GM18861 (cell line): Measurements from ENCODE around the gene TIGD1.
"Not testable (repeated sequence)": the region's sequence is repeated elsewhere in the genome, so short reads cannot be mapped to it uniquely, and the experiment has no call there.

ENCODE experiments used
- ATAC-seq: cut with Tn5 transposase; IDR thresholded peaks from one replicate; pipeline ENCODE4 v1.9.1; 2021; ENCODE audit not compliant: unreplicated experiment

Gene TIGD1

DNA sequence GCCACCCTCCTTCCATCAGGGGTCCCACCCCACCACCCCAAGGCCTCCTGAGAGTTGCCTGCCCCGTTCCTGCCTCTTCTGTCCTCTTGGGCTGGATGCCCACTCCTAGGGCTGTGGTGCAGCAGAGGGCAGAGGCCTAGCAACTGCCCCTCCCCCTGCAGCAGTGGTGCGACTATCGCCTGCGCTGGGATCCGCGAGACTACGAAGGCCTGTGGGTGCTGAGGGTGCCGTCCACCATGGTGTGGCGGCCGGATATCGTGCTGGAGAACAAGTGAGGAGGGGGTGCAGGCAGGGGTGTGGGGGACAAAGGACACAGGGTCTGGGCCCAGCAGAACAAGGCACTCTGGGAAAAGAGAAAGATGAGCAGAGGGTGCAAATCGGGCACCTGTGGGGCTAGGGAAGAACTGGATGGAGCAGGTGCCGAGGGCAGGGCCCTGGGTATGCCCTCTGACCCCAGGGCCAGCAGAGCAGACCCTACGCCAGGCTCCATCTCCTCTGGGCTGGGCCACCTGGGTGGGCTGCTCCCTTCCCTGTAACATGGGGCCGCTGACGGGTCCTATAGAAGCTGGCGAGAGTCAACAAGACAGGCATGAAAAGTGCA, 9.8 kb downstream of the TIGD1 start:
- ATAC-seq: no peak

DNA sequence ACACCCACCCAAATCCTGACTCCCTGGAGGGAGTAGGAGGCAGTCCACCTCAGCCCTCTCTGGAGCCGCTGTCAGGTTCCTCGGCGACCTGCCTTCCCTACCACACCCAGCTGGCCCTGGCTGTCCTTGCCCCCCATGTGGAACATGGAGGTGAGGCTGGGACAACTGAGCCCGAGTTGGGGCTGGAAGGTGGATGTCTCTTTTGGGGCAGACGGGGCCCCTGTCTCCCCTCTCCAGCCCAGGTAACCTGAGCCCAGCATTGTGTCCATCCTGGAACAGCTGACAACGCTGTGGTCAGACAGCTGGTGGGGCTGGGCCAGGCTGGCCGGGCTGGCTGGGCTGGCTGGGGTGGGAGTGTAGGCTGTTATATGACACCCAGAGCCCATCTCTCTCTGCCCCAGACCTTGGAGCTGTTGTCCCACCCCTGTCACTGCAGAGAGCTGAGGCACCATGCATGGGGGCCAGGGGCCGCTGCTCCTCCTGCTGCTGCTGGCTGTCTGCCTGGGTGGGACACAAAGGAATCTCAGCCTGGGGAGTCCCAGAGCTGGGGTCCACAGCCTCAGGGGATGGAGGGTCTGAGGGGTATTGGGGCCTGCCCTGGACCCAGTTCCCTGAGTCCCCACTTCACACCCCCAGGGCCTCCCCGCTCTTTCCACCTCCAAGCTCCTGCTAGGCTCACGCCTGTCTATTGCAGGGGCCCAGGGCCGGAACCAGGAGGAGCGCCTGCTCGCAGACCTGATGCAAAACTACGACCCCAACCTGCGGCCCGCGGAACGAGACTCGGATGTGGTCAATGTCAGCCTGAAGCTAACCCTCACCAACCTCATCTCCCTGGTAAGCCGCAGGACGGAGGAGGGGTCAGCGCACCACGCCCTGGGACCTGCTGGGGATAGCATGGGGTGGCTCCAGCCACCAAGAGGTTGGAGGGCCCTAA, 10.8 kb downstream of the TIGD1 start, which contains the start of gene CHRNG:
CHRNG (plus strand) TSS at position 395 of the 934 bp plus-strand sequence; CDS start at position 451, 56 bp downstream.
- no peak for ATAC-seq

DNA sequence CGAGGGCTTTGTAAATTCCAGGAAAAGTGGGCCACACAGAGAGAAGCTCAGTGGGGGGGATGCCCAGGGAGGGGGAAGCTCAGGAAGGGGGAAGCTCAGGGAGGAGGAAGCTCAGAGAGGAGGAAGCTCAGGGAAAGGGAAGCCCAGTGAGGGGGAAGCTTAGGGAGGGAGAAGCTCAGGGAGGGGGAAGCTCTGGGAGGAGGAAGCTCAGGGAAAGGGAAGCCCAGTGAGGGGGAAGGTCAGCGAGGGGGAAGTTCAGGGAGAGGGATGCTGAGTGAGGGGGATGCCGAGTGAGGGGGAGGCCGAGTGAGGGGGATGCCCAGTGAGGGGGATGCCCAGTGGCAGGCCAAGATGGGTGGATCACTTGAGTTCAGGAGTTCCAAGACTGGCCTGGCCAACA, 11.7 kb downstream of the TIGD1 start:
- ATAC-seq: no peak

GRCh38 chr2:232537499-232537898, 12.9 kb downstream of the TIGD1 start:
- no peak for ATAC-seq

DNA sequence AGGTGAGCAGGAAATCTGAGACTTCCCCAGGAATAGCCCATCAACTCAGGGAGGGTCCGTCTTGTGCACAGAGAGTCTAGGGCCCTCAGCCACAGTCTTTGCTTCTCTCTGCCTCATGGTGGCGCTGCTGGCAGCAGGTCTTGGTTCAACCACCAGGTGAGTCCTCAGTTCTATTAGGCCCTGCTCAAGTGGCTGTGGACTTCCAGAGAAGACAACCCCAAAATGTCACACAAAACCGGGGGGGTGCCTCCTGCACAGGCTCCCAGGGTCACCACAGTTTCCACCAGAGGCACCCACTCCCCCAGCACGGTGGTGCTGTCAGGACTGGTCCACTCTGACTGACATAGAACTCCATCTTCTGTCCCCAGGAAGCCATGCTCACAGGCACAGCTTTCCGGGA, 13.3 kb downstream of the TIGD1 start:
- ATAC-seq: no peak

DNA sequence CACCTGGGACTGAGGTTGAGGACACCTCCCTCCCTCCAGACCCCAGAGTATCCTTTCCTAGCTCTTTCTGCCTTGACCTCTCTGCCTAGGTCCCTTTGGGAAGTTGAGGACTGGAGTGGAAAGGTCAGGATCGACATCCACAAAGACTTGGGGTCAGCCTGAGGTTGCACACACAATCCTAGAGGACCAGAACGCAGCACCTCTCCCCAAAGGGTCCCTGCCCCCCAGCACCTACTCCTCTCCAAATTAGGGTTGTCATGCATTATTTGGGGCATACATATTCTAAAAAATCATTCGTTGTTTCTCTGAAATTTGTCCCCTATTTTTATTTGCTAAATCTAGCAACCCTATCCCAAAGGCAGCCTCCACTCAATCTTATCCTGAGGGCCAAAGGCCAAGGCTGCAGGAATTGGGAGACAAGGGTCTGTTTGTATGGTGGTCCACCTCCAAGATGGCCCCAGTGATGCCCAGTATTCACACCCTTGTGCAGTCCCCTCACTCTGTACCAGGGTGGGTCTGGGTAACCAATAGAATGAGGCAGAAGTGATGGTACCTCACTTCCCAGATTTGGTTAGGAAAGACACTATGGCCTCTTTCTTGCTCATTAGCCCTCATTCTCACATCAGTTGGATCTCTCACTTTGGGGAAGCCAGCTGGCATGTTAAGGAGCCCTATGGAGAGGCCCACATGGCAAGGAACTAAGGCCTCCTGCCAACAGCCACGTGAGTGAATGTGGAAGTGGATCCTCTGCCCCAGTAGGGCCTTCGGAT, 14.4 kb downstream of the TIGD1 start:
- no peak for ATAC-seq

DNA sequence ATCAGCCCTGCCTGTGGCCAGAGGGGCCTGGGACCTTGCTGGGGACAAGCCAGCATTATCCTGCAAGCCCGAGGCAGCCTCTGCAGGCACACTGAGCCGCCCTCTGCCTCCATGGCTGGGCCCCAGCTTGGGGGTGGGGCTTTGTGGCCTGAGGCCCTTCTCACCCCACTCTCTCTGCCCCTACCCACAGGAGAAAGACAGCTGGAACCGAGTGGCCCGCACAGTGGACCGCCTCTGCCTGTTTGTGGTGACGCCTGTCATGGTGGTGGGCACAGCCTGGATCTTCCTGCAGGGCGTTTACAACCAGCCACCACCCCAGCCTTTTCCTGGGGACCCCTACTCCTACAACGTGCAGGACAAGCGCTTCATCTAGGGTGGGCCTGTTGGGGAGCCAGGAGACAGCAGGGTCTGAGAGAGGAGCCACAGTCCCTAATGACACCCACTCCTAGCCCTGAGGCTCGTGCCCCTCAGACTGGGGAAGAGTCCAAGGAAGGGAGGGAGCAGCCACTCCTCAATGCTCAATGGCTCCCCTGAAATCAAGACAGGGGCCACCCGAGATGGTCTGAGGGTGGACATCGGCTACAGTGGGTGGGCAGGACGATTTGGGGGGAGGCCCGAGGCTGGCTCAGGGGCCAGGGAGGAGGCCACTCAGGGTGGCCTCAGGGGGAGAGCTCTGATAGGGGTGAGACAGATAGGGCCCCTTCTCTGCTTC, 15.3 kb downstream of the TIGD1 start:
- no peak for ATAC-seq

- no peak for ATAC-seq
Measured at GRCh38 chr2:232533944-232534710, 16.2 kb downstream of the TIGD1 start.

DNA sequence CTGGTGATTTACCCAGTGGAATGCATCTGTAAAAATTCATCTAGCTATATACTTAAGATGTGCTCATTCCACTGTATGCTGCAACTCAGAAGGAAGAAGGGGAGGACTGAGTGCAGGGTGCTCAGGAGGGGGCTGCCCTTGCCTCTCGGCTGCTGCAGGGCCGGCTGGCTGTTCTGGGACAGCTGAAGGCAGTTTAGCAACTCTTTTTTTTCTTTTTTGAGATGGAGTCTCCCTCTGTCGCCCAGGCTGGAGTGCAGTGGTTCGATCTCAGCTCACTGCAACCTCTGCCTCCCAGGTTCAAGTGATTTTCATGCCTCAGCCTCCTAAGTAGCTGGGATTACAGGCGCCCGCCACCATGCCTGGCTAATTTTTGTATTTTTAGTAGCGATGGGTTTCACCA, 17.5 kb downstream of the TIGD1 start:
- ATAC-seq: not testable (repeated sequence)

GRCh38 chr2:232532419-232532818, 17.9 kb downstream of the TIGD1 start:
- no peak for ATAC-seq

DNA sequence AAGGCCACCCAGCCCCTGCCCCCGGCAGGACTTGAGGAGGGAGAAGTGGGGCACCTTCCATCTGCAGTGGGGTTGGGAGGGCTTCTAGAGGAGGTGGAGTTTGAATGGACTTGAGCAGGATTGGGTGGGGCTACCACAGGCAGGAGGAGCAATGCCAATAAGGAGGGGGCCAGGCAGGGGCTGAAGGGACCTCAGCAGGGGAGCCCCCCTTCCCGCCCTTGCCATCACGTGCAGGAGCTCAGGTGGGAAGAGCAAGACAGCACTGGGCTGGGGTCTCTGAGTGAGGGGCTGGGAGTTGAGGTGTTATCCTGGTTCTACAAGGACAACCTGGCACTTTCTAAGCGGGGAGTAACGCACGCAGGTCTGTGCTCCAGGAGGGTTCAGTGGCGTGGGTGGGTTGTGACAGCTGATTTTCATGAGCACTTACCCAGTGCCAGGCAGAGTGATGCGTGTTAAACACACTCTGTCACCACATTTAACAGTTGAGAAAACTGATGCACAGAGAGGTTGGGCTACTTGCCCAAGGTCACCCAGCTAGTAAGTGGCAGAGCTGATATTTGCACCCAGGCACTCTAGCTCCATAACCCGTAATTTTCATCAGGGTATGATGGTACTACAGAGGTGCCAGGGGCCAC, 19.6 kb downstream of the TIGD1 start:
- no peak for ATAC-seq

- ATAC-seq: no peak
Measured at GRCh38 chr2:232529806-232530547, 20.4 kb downstream of the TIGD1 start.

DNA sequence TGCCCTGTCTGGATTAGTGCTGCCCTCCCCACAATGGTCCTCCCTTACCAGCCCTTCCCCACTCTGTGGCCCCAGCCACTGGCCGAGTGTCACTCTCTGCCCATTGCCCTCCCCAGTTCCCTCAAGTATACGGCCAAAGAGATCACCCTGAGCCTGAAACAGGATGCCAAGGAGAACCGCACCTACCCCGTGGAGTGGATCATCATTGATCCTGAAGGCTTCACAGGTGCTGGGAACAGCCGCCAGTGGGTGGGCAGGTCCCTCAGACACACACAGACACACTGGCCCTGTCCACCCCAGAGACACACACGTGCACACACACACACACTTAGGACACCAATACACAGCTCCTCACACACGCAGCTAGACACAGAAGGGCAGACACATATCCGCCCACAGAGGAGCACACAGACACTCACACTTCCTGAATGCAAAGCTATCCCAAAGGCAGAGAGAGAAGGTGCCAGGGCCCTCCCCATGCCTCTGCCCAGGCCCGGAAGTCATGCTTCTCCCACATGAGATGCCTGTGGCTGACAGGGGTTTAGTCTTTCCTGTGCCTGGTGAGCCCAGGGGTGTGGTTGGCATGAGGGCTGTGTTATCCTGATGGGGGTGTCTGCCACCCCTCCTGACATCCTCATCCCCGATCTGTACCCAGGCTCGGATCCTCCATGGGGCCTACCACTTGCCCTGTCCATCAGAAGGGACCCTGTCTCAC, 21.5 kb downstream of the TIGD1 start:
- ATAC-seq: no peak

DNA sequence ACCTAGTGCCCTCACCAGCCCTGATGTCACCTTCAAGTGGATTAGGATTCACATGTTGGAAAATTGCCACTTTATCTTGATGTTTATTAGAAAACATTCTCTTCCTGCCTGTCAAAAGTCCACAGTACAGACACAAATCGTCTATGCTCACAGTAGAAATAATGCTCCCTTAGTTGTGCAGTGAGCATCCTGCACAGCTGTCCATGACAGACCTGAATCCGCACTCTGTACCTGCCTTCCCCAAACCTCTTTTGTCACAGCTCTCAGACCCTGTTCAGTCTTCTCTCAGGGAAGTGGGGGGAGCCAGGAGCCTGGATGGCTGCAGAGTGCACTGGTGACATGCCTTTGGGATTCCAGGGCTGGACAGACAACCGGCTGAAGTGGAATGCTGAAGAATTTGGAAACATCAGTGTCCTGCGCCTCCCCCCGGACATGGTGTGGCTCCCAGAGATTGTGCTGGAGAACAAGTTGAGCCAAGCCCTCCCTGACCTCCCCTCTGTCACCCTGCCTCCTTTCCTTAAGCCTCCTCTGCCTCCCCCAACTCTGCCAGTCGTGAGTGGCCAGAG, 22.4 kb downstream of the TIGD1 start:
- no peak for ATAC-seq

DNA sequence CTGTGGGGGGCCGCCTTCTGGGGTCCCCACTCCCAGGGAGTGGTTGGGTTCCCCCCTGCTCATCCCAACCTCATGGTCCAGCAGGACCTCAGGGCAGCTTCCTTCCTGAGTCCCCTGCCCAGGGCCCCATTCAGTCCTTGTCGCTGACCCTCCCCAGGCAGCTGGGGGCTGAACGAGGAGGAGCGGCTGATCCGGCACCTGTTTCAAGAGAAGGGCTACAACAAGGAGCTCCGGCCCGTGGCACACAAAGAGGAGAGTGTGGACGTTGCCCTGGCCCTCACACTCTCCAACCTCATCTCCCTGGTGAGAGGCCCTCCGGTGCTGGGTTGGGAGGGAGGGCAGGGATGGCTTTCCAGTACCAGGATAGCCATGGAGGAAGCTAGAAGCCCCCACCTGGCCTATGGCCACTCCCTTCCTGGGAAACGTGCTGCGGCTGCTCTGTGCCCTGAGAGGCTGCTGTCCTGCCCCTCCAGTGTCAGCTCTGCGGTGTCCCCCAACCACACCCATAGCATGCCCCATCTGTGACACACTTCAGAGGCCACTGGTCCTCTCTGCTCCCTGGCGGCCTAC, 23.9 kb downstream of the TIGD1 start:
- no peak for ATAC-seq

GRCh38 chr2:232525791-232526371, 24.5 kb downstream of the TIGD1 start, which contains the start of gene CHRND:
CHRND (plus strand) TSS chr2:232526160; CDS start chr2:232526216, 56 bp downstream.
- ATAC-seq: no peak

DNA sequence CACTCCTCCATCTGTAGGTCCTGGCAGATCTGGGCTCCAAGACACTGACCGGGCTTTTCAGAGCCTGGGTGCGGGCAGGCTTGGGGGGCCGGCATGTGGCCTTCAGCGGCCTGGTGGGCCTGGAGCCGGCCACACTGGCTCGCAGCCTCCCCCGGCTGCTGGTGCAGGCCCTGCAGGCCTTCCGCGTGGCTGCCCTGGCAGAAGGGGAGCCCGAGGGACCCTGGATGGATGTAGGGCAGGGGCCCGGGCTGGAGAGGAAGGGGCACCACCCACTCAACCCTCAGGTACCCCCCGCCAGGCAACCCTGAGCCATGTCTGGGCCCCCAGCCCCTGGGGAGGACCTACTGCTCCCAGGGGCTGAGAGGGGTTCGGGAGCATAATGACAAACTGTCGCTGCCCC, 25.2 kb downstream of the TIGD1 start:
- ATAC-seq: no peak
